HG03432 (cell line): ENCODE results near the gene PTPRO.

Experiments used
- ATAC-seq: cut with Tn5 transposase; IDR thresholded peaks from one replicate; pipeline ENCODE4 v1.9.1; 2021; ENCODE audit warnings: mild to moderate bottlenecking, moderate library complexity; ENCODE audit not compliant: unreplicated experiment

The PTPRO gene

DNA sequence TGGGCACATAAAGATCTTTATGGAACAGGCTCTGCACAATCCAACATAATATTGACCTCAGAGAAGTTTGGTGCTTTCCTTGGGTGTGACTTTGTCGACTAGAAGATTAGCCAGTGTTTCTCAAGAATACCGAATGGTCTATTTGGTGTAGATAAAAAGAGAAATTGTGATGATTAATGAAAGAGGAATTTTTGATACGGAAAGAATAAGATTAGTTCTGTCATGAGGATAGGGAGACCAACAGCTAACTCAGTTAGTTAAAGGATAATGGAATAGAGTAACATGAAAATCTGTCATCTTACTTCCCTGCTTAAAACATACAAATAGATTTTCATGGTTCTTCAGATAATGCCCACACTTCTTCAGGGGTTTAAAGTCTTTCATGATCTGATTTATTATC is 24.2 kb downstream of the PTPRO start:
- no peak for ATAC-seq

DNA sequence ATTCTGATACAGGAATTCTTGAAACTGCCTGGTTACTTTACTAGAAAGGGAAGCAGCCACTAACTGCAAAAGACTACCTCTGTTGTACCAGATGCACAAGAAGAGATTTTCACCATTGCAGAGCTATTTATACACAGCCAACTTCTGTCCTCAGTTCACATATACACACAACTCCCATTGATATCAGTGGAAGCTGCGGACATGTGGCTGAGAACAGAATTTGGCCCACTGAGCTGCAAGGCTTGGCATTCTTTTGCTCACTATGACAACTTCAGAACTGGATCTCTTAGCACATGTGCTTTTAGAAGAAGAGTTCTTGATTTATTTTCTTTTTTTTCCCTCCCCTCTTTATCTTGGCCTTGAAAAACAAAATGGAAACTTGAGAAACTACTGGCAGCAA is 28.3 kb downstream of the PTPRO start:
- no peak for ATAC-seq

DNA sequence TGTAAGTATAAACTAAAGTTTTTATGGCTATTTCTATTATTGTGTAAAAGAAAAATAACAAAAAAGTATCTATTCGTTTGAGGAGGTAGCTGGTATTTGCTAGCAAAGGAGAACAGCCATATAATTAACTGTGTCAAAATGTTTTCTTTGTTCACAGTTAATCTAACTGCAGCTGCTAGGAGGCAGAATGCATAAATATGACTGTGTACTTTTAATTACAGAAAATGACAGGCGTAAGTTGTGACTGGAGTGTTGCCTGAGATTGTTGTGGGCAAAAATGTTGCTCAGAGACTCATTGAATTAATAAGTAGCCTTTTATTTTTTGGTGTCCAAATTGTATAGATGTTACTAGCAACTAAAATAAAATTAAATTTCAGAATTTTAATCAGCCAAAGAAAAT is 33.5 kb downstream of the PTPRO start:
- no peak for ATAC-seq

DNA sequence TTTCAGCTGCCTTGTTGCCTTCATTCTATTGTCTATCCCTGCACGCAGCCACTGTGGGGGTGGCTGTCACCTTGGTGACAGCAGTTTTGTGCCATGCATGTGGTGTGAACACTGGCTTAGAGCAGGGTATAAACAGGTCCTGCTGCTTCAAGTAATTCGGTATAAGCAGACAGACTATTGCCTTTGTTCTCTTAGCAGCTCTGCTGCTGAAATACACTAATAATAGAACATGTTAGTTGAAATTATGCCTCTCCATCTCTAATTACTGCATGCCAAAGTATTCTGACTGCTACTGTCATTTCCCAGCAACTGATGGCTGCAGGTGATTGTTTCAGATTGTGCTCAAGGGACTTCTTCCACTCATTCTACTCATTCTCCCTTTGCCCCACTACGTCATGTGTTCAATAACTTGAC is 34.6 kb downstream of the PTPRO start:
- no peak for ATAC-seq

DNA sequence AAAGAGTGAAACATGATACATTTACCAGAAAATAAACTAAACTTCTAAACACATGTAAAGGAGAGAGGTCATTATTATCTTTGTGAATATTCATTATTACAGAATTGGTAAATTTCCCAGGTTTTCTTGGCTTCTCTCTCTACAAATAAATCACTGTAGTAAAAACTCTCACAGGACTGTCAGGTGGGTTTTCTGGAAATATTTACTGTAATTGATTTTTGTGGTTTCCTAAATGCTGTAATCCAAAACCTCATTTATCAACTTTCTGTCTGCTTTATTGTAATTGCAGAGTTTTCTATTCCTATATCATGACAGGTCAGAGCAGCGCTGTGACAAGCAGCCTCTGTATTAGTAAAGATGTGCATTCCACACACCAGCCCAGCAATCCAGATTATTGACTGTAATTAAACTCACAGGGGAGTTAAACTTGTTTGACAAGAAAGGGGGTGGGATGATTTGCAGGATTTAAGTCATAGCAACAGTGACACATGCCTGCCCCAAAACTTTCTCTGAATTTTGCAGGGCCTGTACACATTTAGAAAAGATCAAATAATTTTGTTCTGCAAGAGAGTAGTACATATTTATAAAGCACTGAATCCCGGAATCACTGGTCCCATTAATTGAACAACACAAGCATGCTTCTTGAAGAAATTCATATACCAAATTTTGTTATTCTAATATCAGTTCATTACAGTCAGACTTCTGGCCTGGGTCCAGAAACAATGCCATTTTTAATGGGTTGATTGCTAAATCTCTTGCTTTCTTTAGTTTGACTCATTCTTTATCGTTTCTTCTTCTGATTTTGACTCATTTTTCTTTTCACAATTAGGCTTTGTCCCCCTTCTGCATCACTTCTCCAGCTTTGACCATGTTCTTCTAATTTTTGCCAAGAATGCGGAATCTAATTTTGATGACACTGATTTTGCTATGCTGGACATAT is 42.2 kb downstream of the PTPRO start:
- no peak for ATAC-seq

DNA sequence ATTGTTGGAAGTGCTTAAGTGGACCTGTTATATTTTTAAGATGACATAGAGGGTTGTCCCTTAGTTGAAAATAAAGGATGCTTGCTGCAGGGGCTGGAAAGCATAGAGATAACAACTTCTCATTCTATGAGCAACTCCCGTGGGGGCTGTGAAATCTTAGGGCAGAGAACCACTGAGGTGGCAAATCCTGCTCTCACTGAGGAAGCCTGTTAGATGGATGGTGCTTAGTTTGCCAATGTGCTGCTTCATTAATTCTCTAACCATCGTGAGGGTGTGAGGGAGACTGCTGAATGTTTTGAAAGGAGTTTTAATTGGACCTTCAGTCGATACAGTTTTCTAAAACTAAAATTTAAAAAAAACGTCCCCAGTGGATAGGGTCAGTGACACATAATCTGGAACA is 46.5 kb downstream of the PTPRO start:
- no peak for ATAC-seq

DNA sequence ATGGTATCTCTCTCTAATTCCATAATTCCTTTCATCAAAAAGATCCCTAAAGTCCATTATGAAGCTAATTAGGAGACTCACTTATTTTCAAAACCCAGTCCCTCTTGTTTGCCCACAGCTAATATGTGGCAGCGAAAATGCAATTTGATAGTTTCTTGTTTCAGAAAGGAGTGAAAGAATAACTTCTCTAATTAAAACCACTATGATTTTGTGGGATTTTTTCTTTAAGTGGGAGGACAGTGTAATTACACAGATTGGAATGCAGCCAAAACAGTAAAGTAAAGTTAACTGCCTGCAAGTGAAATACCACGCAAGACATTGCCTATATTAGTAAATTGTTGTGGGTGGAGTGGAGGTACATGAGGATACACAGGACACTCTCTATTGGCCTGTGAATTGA is 50.0 kb downstream of the PTPRO start:
- no peak for ATAC-seq

DNA sequence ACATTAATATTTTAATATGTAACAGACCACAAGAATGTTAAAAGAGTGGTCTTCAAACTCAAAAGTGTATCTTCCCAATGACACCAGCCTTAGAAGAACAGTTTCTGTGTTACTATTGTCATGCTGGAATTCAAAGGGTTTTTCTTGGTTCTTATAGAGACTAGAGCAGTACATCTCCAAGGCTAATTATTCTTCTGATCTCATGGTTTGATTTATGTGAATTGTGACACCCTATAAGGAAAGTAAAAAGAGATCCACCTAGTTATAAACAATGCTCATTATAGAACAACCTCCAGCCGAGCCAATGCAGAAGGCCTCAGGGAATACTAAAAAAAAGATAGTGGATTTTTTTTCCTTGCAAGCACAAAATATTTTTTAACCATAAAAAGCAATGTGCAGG is 65.5 kb downstream of the PTPRO start:
- no peak for ATAC-seq

DNA sequence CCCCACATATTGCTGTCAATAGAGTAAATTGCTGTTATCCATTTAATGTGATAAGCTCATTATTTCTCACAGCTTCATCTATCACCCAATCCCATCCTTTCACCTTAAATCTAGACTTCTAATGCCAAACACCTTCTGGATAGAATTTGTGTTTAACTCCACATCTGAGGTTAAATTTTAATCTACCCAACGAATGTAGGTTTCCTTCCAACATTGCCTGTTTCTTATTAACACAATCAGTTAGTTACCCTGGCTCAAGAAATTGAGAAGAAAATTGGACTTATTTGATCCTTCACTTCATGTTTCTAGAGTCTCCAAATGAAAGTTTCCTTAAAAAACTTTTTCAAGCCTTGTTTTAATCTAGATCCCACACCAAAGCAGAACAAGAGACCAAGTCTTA is 67.3 kb downstream of the PTPRO start:
- ATAC-seq, result no peak

DNA sequence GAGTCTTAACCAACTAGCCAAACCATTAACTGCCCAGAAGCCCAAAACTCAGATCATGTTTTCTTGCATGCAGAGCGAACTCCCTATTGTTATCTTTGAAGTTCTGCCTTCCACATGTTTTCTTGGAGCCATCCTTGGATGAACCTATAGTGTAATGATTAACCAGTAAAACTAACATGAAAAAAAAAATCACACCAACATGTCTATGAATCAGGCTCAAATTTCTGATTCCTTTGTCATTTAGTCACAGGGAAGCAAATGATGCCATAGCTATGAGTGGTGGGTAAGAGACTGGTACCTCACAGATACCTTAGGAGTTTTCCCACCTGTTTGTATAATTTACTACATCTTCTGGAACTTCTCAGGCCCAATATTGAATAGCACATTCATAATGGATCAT is 70.7 kb downstream of the PTPRO start:
- no peak for ATAC-seq

DNA sequence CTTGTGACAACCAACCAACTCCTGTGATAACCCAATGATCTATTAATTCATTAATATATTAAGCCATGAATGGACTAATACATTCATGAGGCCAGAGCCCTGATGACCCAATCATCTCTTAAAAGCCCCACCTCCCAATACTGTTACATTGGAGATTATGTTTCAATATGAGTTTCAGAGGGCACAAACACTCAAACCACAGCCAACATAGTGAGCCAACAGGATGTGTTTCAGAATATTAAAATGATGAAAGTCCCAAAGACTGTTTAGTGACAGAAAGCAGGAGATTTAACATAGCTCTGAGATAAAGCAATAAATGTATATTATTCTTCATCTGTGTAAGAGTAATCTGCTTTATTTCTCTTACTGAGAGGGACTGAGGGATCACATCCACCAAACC is 71.7 kb downstream of the PTPRO start:
- ATAC-seq, result no peak

DNA sequence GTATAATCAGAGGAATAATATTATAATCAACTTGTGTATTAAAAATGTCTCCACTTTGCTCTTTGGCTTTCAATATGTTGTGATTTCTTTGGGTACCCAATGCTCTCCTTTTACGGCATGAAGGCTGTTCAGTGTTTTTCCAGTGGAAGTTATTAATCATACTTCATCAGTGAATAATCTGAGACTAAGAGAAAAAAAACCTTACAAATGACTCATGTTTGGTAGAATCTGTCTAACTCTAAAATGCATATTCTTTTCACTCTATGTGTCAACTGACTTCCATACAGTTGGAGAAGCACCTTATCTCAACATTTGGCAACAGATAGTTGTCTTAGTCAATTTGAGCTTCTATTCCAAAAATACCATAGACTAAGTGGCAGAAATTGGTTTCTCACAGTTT is 82.2 kb downstream of the PTPRO start:
- ATAC-seq, result no peak

DNA sequence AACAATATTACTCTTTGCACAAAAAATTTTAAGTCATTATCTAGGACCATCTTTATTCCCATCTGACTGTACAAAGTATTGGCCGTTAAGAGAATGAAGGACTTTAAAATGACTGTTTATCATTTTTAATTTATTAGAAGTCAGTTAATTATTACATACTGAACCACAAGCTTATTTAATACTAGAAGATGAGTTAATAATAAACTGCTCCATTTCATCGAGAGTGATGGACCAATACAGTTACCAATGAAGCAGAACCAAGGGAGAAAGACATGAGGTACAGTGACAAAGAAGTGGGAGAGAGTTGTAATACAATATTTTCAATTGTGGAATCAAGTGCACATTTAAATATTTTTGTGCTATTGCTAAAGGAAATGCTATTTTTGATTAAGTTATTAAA is 83.3 kb downstream of the PTPRO start:
- ATAC-seq, result no peak

DNA sequence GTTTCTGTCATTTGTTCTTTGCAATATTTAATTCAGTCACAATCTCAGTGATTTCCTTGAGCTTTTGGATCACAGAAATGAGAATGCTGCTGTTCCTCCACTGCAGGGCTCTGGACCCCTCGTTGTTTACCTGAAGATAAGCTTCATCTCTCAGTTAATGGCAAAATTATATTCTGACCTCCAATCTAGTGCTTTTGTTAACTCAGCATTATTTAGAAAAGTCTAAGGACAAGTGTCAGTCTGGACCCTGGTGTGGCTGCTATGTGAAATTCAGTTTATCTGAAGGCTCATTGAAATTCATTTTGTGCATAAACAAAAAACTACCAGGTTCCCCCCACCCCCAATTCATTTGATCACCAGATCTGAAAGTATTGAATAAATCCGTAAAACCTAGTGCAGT is 84.7 kb downstream of the PTPRO start:
- no peak for ATAC-seq

DNA sequence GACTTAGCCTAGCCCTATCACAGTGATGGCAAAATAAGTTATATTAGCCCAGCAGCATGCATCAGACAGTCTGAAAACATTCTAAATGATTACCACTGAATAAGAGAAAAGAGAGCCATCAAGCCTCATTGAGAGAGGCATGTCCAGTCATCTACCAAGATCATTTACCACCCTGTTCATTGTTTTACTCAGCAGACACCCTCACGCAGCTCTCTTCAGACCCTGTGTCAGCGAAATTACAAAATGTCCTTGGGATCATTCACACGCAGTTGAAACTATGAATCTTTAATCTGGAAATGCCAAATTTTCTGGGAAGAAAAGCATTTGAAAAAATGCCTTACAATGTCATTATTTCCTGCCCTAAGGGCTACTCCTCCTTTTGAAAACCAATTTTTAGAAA is 89.5 kb downstream of the PTPRO start:
- ATAC-seq, result no peak

DNA sequence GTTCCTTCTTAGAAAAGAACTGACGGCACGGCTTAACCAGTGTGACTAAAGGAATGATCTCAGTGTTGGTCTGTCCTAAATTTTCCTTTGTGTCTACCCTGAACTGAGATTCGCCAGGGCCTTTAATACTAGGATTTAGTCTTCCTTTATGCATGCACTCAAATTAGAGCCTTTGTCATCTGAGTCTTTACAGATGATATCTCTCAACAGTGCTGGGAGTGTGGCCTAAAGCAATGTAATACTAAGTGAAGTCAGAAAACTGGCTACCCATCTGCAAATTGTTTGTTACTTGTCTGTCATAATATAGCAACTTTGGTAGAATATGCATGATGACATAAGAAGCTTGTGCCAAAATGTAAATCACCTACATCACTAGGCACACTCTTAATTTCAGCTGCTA is 95.4 kb downstream of the PTPRO start:
- ATAC-seq, result no peak

DNA sequence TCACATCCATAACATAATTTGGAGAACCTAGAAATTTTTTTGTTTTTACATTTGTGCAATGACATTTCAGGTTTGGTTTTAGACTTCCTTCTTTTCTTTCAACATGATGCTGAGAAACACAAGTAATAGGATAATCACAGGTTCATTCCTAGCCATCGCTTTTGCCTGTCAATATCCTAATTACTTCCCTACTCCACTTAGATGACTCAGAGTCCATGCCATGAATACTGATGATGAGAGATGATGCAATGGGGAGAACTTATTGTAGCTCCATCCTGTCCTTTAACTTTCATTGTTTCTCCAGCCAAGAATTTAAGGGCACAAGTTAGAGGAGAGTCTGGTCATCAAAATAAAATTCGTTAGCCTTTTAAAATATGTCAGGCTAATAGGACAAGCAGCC is 101.3 kb downstream of the PTPRO start:
- no peak for ATAC-seq

DNA sequence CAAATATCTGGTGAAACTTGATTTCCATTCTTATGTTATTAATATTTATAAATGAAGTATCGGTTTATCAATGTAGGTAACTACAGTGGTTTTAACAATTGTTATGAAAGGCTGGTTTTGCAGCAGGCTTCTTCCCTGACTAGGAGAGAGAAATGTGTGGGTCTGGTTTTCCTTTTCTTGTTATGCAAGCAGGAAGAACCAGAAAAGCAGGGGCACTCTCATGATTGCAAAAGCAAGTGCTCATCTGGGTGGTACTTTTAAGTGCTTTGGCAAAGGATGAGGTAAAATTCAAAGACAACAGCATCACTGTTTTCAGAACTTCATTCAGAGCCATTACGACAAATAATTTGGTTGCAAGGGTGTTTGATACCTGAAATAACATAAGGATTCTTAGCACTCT is 105.6 kb downstream of the PTPRO start:
- ATAC-seq, result no peak

DNA sequence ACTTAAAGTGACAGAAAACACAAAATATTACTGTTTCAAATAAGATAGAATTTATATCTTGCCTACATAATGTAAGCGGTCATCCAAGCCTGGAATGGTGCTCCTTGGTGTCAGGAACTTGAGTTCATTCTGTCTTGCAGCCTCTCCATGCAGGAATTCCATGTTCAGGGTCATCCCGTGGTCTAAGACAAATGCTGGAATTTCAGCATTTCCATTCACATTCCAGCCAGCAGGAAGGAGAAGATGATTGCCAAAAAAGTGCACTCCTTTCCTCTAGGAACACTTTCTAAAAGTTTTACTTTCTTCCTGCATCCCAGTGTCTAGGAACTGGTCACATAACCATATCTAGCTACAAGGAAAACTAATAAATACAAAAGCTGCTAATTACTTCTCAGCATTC is 106.3 kb downstream of the PTPRO start:
- no peak for ATAC-seq

DNA sequence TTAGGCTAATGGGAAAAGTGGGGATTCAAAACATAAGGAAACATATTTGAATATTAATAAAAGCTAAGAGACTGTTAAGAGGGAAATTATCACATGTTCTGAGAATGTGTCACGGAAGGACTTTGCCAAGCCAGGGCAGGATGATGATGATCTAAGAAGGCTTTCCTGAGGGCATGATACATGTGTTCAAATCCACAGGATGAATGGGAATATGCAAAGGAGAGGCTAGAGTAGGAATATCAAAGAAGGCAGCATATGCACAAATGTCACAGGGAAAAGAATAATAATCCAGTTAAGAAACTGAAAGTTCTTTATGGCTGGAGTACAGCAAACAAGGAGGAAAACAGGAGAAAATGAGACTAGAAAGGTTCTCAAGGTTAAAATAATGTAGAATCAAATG is 107.0 kb downstream of the PTPRO start:
- no peak for ATAC-seq

DNA sequence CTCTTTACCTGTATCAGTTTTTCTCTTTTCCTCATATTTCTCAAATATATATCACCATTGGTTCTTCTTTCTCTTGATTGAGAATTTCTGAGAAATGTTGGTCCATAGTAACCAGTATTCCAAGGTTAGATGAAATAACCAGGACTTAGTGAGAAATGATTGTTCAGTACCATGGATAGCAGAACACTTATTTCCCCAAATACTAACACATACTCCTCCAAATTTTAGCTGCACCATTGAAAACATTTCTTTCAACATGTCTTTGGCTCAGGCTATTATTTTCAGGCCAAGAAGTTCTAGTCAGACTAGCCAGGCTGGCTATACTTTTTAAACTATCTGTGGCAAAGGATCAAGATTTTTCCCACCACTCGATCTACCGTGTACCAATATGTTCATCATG is 113.3 kb downstream of the PTPRO start:
- no peak for ATAC-seq

DNA sequence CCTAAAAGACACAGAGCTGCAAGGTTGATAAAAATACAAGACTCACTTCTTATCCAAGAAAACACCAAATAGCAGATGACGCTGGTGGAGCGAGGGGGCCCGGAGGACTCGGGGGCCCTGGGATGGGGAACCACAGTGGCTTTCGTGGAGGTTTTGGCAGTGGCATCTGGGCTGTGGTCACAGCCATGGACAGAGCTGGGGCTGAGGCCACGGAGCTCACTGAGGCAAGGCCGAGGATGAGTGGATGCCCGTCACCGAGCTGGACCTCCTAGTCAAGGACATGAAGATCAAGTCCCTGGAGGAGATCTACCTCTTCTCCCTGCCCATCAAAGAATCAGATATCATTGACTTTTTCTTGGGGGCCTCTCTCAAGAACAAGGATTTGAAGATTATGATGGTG is 117.2 kb downstream of the PTPRO start:
- no peak for ATAC-seq

DNA sequence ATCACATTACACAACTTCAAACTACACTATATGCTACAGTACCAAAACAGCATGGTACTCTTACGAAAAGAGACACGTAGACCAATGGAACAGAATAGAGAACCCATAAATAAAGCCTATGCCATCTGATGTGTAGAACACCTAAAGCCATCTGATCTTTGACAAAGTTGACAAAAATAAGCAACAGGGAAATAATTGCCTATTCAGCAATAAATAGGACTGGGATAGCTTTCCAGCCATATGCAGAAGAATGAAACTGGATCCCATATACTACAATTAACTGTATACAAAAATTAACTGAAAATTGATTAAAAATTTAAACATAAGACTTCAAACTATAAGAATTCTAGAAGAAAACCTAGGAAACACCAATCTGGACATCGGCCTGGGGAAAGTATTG is 120.7 kb downstream of the PTPRO start:
- ATAC-seq, result no peak
